GM12864 (cell line): Measurements from ENCODE around the gene BCAR3.
A peak's percentile ranks its signal among the peaks of the same experiment; 100 is the strongest.

Source experiments
- DNase-seq: peaks from one replicate; pipeline ENCODE4 v3.0.0-alpha.2; 2011; ENCODE audit warnings: low read depth
- H3K4me3 ChIP-seq: 2 replicates; pipeline ENCODE4 v1.5.1; 2011; ENCODE audit warnings: mild to moderate bottlenecking, low read depth, low read length, control low read depth
- TF ChIP-seq, protein P1 (sequence below): IDR thresholded peaks from 2 replicates; pipeline ENCODE4 v1.5.1; 2011; ENCODE audit warnings: low read depth, mild to moderate bottlenecking, moderate library complexity, low read length, control low read depth, inconsistent platforms; ENCODE audit errors: missing control alignments

BCAR3 gene

DNA sequence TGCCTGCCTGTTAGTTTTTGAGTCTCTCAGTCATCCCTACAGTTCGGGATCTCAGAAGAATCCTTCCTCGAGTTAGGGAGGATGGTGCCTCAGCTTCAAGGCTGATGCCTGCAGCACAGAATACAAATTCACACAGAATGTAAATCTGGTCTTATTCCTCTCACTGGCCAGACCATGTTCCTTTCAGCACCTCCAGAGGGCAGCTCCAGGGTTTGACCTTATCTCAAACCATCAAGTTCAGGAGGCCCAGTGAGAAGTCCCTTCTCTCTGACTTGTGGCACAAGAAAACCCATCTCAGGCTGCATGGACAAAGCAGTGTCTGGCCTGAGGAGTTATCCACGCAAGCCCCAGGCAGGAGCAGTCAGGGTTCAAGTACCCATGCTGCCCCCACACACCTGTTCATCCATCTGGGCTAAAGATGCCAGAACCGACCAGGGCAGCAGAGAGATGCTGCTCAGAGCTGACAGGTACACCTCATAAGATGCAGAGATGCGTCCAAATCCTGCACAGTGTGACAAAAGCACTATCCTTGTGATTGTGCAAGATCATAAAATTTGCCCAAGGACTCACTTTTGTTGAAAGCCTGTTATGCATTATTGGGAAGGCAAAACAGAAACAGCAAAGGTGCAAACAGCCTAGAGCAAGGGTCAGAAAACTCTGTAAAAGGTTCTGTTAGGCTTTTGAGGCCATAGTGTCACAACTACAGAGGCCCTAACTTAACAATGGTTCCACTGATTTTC is 49.8 kb downstream of the BCAR3 start:
- H3K4me3 ChIP-seq, result no peak overlapping the region
- TF ChIP-seq, protein P1, sequence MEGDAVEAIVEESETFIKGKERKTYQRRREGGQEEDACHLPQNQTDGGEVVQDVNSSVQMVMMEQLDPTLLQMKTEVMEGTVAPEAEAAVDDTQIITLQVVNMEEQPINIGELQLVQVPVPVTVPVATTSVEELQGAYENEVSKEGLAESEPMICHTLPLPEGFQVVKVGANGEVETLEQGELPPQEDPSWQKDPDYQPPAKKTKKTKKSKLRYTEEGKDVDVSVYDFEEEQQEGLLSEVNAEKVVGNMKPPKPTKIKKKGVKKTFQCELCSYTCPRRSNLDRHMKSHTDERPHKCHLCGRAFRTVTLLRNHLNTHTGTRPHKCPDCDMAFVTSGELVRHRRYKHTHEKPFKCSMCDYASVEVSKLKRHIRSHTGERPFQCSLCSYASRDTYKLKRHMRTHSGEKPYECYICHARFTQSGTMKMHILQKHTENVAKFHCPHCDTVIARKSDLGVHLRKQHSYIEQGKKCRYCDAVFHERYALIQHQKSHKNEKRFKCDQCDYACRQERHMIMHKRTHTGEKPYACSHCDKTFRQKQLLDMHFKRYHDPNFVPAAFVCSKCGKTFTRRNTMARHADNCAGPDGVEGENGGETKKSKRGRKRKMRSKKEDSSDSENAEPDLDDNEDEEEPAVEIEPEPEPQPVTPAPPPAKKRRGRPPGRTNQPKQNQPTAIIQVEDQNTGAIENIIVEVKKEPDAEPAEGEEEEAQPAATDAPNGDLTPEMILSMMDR, result peak; percentile 40
- no peak for DNase-seq

DNA sequence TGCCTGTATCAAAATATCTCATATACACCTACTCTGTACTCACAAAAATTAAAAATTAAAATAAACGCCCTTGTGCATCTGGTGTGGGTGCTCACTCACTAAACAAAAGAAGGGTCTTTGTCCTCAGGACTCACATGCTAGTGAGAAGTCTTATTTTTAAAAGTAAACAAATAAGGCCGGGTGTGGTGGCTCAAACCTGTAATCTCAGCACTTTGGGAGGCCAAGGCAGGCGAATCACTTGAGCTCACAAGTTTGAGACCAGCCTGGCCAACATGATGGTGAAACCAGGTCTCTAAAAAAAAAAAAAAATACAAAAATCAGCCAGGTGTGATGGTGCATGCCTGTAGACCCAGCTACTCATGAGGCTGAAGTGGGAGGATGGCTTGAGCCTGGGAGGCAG is 51.5 kb downstream of the BCAR3 start:
- DNase-seq, result no peak

DNA sequence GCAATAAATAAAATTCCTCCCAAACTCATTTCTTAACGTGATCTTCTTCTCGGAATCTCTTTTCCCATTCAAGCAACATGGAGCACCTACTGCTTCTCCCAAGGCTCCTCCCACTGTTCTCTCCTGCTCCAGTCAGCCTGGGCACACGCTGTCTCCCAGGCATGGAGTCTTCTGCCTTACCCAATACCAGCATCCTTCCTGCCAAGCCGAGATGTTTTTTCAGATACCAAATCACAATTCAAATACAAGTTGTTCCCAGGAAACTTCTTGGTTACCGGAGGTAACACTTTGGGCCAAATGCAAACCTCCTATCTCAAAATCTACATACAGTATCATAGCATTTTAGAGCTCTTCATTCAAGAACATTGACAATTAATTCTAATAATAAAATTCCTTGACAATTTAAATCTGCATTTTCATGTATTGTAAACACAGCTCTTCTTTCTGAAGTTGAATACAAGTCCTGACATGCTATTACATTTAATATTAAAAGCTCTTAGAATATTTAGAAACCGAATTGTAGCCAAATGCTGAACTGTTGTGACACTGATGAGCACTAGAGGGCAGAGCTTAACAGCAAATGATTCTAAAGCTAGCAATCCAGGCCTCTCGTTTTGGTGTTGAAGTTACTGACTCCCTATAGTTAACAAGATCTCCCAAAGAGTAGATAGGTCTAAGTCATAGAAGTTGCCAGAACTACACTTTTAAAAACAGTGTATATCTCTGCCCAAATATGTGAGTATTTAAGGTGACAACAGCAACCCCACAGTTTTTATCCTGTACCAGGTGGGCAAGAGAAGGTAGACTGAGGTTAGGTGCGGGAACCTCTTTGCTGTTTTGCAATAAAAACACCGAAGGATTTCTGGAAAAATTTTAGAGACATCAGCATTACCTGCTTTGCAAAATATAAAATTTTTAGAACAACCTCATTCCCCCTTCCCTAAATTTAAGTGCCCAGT is 52.3 kb downstream of the BCAR3 start:
- H3K4me3 ChIP-seq, result no peak overlapping the region
- TF ChIP-seq, protein P1, result peak; percentile 68
- no peak for DNase-seq

More for the DNA sequence above, 51.5 kb downstream of the BCAR3 start:
- TF ChIP-seq, protein P1, result no peak
- H3K4me3 ChIP-seq, result no peak overlapping the region

DNA sequence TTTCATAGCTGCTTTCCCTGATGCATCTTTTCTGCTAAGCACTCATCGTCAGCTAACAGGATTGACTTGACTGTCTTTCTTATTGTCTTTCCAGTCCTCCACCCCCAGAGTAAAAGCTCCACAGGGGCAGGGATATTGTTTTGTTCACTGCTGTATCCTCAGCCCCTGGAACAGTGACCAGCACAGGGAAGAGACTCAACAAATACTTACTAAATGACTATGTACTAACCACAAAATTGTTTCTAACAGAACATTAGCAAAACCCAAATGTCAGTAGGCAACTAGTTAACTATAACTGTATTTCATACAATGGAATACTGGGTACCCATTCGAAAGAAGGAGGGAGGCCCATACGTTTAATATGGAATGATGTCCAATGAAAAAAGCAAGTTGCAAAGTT is 53.0 kb downstream of the BCAR3 start:
- H3K4me3 ChIP-seq, result no peak overlapping the region
- TF ChIP-seq, protein P1, result no peak
- DNase-seq, result no peak

DNA sequence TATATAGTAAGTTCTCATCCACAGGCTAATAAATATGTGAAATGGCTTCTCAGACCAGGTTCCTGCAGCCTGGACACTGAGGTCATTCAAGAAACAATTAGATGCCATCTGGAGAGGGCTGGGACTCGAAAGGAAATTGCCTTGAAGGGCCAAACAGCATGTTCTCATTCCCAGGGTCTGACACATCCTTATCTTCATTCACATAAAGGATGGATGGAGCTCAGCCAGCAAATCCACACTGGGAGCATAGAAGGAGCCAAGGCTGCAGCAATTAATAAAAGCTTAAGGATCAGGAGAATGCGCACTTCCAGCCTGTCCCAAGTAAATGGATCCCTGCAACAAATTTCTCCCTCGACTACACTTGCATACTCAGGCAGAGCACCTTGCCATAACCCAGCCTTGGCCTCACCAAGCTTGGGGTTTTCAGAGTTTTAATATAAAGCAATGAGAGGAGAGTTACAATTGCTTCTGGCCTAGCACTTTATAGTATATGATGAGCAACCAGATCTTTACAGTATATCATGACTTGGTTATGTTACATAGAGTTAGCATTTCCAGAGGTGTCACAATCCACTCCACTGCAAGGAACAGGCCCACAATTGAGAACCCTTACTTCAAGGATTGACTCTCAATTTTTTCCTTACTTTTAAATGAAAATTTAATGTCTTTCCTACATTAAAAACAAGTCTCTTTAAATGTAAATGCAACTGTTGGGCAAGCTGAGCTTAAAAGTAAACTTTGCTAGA is 55.9 kb downstream of the BCAR3 start:
- DNase-seq, result no peak
- H3K4me3 ChIP-seq, result no peak overlapping the region
- TF ChIP-seq, protein P1, result no peak

DNA sequence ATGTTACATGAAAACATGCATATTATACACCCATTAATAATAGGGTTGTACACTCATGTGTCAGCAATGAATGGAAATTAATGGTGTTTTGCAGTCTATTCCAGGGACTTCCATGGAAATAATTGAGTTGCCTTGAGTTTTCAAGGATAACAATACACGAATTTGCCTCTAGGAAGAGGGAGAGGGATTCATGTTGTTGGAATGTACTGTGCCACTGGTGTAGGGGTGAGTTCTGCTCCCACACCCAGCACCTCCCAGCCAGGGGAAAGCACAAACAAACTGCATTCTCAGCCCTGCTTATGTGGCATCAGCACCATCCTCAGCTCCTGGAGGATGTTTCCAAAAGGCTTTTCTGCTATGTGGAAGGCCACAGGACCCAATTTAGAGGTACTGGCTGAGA is 57.8 kb downstream of the BCAR3 start:
- TF ChIP-seq, protein P1, result no peak
- H3K4me3 ChIP-seq, result no peak overlapping the region
- DNase-seq, result no peak
